Breast epithelium (tissue), 4 donors: ENCODE data around the gene SLC26A4. TPM values are rescaled to one million over a fixed set of nuclear protein-coding genes. Genes with fewer than 3 reads are reported as not detected.

Source experiments
- DNase-seq, 2 donors: peaks; one replicate each; pipeline ENCODE4 v3.0.0-alpha.2; 2019; ENCODE audit warnings: low spot score in 2 of 2
- H3K27ac ChIP-seq, 2 donors: fragments of 200-600 bp; sonication (generic) in 1 of 2; one replicate each; pipeline ENCODE4 v1.5.1; 2016 to 2019; ENCODE audit warnings: mild to moderate bottlenecking in 1 of 2
- H3K27me3 ChIP-seq, 2 donors: fragments of 200-600 bp; sonication (generic) in 1 of 2; one replicate each; pipeline versions ENCODE4 v1.5.1 to v1.6.0; 2017 to 2019; ENCODE audit warnings: control low read depth in 1 of 2, mild to moderate bottlenecking in 1 of 2
- H3K36me3 ChIP-seq: fragments of 200-600 bp; one replicate; pipeline ENCODE4 v1.5.1; 2019
- H3K4me1 ChIP-seq, 2 donors: fragments of 200-600 bp; sonication (generic); one replicate each; pipeline ENCODE4 v1.5.1; 2016 to 2019; ENCODE audit warnings: control low read depth in 1 of 2
- H3K4me3 ChIP-seq, 3 donors: fragments of 200-600 bp; sonication (generic); 1 replicate in 2 of 3; 2 replicates in 1 of 3; pipeline ENCODE4 v1.5.1; 2016 to 2019; ENCODE audit warnings: mild to moderate bottlenecking in 3 of 3, moderate library complexity in 2 of 3
- H3K9me3 ChIP-seq, 2 donors: fragments of 200-600 bp; sonication (generic) in 1 of 2; one replicate each; pipeline ENCODE4 v1.5.1; 2016 to 2019; ENCODE audit warnings: control low read depth in 1 of 2
- CTCF ChIP-seq, 3 donors: fragments of 450-650 bp; IDR thresholded peaks; one replicate each; pipeline ENCODE4 v1.5.1; 2016 to 2017; ENCODE audit warnings: antibody characterized with exemption in 3 of 3, mild to moderate bottlenecking in 3 of 3, moderate library complexity in 3 of 3
- POLR2A ChIP-seq: fragments of 450-650 bp; IDR thresholded peaks from one replicate; pipeline ENCODE4 v1.6.1; 2016; ENCODE audit warnings: antibody characterized with exemption, mild to moderate bottlenecking, moderate library complexity
- POLR2AphosphoS5 ChIP-seq, 3 donors: sonication (generic); formaldehyde crosslinking; IDR thresholded peaks; one replicate each; pipeline ENCODE4 v1.6.1; 2017; ENCODE audit warnings: antibody characterized with exemption in 3 of 3
- intact Hi-C: fragments of 100-400 bp; cut with DNase I; formaldehyde crosslinking; loops from one replicate; pipeline ENCODE4 v1.15.1; 2023; ENCODE audit warnings: low total_unique reads
- total RNA-seq, 3 donors: library from RNA; depleted of rRNA; stranded (reverse); fragments of >200 nt; gene quantifications; one replicate each; pipeline ENCODE4 v1.1.0, GENCODE V29; 2016

Gene SLC26A4
- total RNA-seq, 3 donors from 2014 or later, result 0.44 to 1.3 (median 0.48) TPM

GRCh38 chr7:107718456-107719193 lies 58.0 kb downstream of the SLC26A4 start:
- Histone ChIP-seq H3K4me1 (no peaks in the 10 kb centered on the region), H3K27ac (no peak overlapping the region), H3K36me3 (no peaks in the 10 kb centered on the region), H3K4me3 (no peak overlapping the region), H3K9me3 (no peaks in the 10 kb centered on the region), H3K27me3 (no peaks in the 10 kb centered on the region)
- intact Hi-C loops, result no loop called here
- TF ChIP-seq CTCF (IDR thresholded peaks at IDR 0.05) (no peak), POLR2AphosphoS5 (IDR thresholded peaks at IDR 0.05) (no peak), POLR2A (no peak)
- no peak for DNase-seq

GRCh38 chr7:107721286-107721685 lies 60.7 kb downstream of the SLC26A4 start:
- Histone ChIP-seq H3K36me3 (no peaks in the 10 kb centered on the region), H3K27ac (no peak overlapping the region), H3K9me3 (no peaks in the 10 kb centered on the region), H3K27me3 (no peaks in the 10 kb centered on the region), H3K4me1 (no peaks in the 10 kb centered on the region), H3K4me3 (no peak overlapping the region)
- no peak for TF ChIP-seq CTCF (IDR thresholded peaks at IDR 0.05)
- TF ChIP-seq POLR2A, result no peak
- TF ChIP-seq POLR2AphosphoS5 (IDR thresholded peaks at IDR 0.05), result no peak
- no peak for DNase-seq
- intact Hi-C loops, result no loop called here

GRCh38 chr7:107723255-107723654 lies 62.6 kb downstream of the SLC26A4 start:
- H3K4me3 ChIP-seq, result no peak overlapping the region
- intact Hi-C loops, result no loop called here
- H3K27ac ChIP-seq, result no peak overlapping the region
- H3K36me3 ChIP-seq, result no peaks in the 10 kb centered on the region
- H3K27me3 ChIP-seq, result no peaks in the 10 kb centered on the region
- no peaks in the 10 kb centered on the region for H3K4me1 ChIP-seq
- H3K9me3 ChIP-seq, result no peaks in the 10 kb centered on the region
- no peak for TF ChIP-seq CTCF (IDR thresholded peaks at IDR 0.05)
- no peak for TF ChIP-seq POLR2AphosphoS5 (IDR thresholded peaks at IDR 0.05)
- no peak for TF ChIP-seq POLR2A
- no peak for DNase-seq

- H3K4me1 ChIP-seq, result no peaks in the 10 kb centered on the region
- H3K4me3 ChIP-seq, result no peak overlapping the region
- no peak for DNase-seq
- no peaks in the 10 kb centered on the region for H3K27me3 ChIP-seq
- no peak for TF ChIP-seq POLR2A
- TF ChIP-seq POLR2AphosphoS5 (IDR thresholded peaks at IDR 0.05), result no peak
- TF ChIP-seq CTCF (IDR thresholded peaks at IDR 0.05), result peak; percentile 68 to 83 (median 73)
- H3K9me3 ChIP-seq, result no peaks in the 10 kb centered on the region
- intact Hi-C loops, result no loop called here
- H3K36me3 ChIP-seq, result no peaks in the 10 kb centered on the region
- no peak overlapping the region for H3K27ac ChIP-seq
Measured at GRCh38 chr7:107725138-107725740, 64.6 kb downstream of the SLC26A4 start.

- TF ChIP-seq POLR2AphosphoS5 (IDR thresholded peaks at IDR 0.05), result no peak
- no peak for TF ChIP-seq POLR2A
- H3K36me3 ChIP-seq, result no peaks in the 10 kb centered on the region
- H3K27me3 ChIP-seq, result no peaks in the 10 kb centered on the region
- no peaks in the 10 kb centered on the region for H3K9me3 ChIP-seq
- no peaks in the 10 kb centered on the region for H3K4me1 ChIP-seq
- DNase-seq, result no peak
- no peak overlapping the region for H3K4me3 ChIP-seq
- intact Hi-C loops, result no loop called here
- H3K27ac ChIP-seq, result no peak overlapping the region
Measured at GRCh38 chr7:107726356-107727130, 65.9 kb downstream of the SLC26A4 start.
